HEK293 (cell line): Measurements from ENCODE around the gene RAB7B.

Source experiments
- MZF1 ChIP-seq: fragments of 450-650 bp; formaldehyde crosslinking; IDR thresholded peaks from 2 replicates; pipeline ENCODE4 v1.5.1; 2017; ENCODE audit warnings: missing biosample characterization, missing genetic modification characterization, borderline replicate concordance
- REPIN1 ChIP-seq: fragments of 450-650 bp; formaldehyde crosslinking; IDR thresholded peaks from 2 replicates; pipeline ENCODE4 v1.5.1; 2017; ENCODE audit warnings: missing biosample characterization, missing genetic modification characterization, low read depth
- ZBTB21 ChIP-seq: fragments of 450-650 bp; formaldehyde crosslinking; IDR thresholded peaks from 2 replicates; pipeline ENCODE4 v1.5.1; 2017; ENCODE audit warnings: missing biosample characterization, missing genetic modification characterization
- TF ChIP-seq, protein P1 (sequence below): fragments of 450-650 bp; formaldehyde crosslinking; IDR thresholded peaks from 2 replicates; pipeline ENCODE4 v1.5.1; 2016; ENCODE audit warnings: missing biosample characterization, missing genetic modification characterization
- TF ChIP-seq, protein P2 (sequence below): fragments of 450-650 bp; formaldehyde crosslinking; IDR thresholded peaks from 2 replicates; pipeline ENCODE4 v1.5.1; 2016; ENCODE audit warnings: missing biosample characterization, missing genetic modification characterization

DNA sequence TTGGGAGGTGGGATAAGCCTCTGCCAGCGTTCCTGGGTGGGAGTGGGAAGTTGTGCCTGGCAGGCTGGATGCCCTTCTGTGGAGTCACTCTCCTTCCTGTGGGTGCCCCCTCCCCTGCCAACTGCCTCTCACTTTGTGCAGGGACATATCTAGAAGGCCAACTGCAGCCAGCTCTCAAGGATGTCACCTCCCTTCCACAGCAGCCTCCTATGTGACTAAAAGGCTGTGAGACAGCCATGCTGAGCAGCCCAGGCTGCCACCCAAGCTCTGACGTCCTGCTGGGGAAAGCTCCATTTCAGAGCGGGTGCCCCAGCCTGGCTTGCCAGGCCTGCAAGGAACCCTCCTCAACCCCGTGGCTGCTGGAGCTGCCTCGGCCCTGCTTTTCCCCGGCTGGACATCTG is 40.4 kb downstream of the RAB7B start:
- TF ChIP-seq, protein P1, sequence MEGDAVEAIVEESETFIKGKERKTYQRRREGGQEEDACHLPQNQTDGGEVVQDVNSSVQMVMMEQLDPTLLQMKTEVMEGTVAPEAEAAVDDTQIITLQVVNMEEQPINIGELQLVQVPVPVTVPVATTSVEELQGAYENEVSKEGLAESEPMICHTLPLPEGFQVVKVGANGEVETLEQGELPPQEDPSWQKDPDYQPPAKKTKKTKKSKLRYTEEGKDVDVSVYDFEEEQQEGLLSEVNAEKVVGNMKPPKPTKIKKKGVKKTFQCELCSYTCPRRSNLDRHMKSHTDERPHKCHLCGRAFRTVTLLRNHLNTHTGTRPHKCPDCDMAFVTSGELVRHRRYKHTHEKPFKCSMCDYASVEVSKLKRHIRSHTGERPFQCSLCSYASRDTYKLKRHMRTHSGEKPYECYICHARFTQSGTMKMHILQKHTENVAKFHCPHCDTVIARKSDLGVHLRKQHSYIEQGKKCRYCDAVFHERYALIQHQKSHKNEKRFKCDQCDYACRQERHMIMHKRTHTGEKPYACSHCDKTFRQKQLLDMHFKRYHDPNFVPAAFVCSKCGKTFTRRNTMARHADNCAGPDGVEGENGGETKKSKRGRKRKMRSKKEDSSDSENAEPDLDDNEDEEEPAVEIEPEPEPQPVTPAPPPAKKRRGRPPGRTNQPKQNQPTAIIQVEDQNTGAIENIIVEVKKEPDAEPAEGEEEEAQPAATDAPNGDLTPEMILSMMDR (tag by site-specific recombination) = no peak
- TF ChIP-seq MZF1 (tag by site-specific recombination) = no peak
- TF ChIP-seq ZBTB21 (tag by site-specific recombination) = no peak
- TF ChIP-seq, protein P2, sequence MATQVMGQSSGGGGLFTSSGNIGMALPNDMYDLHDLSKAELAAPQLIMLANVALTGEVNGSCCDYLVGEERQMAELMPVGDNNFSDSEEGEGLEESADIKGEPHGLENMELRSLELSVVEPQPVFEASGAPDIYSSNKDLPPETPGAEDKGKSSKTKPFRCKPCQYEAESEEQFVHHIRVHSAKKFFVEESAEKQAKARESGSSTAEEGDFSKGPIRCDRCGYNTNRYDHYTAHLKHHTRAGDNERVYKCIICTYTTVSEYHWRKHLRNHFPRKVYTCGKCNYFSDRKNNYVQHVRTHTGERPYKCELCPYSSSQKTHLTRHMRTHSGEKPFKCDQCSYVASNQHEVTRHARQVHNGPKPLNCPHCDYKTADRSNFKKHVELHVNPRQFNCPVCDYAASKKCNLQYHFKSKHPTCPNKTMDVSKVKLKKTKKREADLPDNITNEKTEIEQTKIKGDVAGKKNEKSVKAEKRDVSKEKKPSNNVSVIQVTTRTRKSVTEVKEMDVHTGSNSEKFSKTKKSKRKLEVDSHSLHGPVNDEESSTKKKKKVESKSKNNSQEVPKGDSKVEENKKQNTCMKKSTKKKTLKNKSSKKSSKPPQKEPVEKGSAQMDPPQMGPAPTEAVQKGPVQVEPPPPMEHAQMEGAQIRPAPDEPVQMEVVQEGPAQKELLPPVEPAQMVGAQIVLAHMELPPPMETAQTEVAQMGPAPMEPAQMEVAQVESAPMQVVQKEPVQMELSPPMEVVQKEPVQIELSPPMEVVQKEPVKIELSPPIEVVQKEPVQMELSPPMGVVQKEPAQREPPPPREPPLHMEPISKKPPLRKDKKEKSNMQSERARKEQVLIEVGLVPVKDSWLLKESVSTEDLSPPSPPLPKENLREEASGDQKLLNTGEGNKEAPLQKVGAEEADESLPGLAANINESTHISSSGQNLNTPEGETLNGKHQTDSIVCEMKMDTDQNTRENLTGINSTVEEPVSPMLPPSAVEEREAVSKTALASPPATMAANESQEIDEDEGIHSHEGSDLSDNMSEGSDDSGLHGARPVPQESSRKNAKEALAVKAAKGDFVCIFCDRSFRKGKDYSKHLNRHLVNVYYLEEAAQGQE (tag by site-specific recombination) = no peak
- no peak for TF ChIP-seq REPIN1 (tag by site-specific recombination)
